ENCODE results near the gene BACE1-AS. TPM values are rescaled to one million over a fixed set of nuclear protein-coding genes. Genes with fewer than 3 reads are reported as not detected.

Gene BACE1-AS
- 5.9 and 12.8 TPM in 2 replicates for total RNA-seq (ENCODE audit: low replicate concordance)
- long read RNA-seq, partial matches to known transcripts = 0 of 7 reads
- long read RNA-seq, other reads (novel, unspliced or antisense) = 6 of 7 reads

DNA sequence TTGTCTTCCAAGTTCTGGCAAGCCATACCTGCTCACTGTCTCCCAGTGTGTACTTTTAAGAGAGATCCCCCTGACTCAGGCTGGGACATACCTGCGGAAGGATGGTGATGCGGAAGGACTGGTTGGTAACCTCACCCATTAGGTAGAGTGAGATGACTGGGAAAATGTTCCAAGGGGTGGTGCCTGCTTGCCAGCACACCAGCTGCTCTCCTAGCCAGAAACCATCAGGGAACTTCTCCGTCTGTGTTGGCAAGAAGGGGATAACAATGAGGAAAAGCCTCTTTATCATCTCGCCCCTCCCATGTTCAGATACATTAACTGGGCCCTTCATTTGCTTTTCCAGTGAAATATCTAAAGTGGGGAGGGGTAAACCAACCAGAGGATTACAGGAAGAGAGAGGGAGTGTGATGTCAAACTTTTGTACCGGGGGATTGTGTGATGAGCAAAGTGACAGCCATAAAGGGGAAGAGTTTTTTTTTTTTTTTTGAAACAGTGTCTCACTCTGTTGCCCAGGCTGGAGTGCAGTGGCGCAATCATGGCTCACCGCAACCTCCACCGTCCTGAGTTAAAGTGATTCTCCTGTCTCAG lies at the start of gene BACE1-AS:
Gene BACE1-AS, plus strand, starts transcription at position 538 of the 588 bp plus-strand sequence.
- no peak within 1 kb of the TSS for H3K27ac Mint-ChIP-seq
- DNase-seq (ENCODE audit: extremely low spot score, unreplicated experiment) = no peak
- H3K4me3 Mint-ChIP-seq = no peak within 1 kb of the TSS
- no peaks in the 10 kb centered on the region for H3K9me3 Mint-ChIP-seq
- H3K27me3 Mint-ChIP-seq = no peaks in the 10 kb centered on the region
- TF ChIP-seq, protein P1, sequence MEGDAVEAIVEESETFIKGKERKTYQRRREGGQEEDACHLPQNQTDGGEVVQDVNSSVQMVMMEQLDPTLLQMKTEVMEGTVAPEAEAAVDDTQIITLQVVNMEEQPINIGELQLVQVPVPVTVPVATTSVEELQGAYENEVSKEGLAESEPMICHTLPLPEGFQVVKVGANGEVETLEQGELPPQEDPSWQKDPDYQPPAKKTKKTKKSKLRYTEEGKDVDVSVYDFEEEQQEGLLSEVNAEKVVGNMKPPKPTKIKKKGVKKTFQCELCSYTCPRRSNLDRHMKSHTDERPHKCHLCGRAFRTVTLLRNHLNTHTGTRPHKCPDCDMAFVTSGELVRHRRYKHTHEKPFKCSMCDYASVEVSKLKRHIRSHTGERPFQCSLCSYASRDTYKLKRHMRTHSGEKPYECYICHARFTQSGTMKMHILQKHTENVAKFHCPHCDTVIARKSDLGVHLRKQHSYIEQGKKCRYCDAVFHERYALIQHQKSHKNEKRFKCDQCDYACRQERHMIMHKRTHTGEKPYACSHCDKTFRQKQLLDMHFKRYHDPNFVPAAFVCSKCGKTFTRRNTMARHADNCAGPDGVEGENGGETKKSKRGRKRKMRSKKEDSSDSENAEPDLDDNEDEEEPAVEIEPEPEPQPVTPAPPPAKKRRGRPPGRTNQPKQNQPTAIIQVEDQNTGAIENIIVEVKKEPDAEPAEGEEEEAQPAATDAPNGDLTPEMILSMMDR (conservative IDR thresholded peaks at IDR 0.05) = no peak
- no peaks in the 10 kb centered on the region for H3K4me1 Mint-ChIP-seq (ENCODE audit: unreplicated experiment)
- peaks cover 29% of the 10 kb centered on the region for H3K36me3 Mint-ChIP-seq

DNA sequence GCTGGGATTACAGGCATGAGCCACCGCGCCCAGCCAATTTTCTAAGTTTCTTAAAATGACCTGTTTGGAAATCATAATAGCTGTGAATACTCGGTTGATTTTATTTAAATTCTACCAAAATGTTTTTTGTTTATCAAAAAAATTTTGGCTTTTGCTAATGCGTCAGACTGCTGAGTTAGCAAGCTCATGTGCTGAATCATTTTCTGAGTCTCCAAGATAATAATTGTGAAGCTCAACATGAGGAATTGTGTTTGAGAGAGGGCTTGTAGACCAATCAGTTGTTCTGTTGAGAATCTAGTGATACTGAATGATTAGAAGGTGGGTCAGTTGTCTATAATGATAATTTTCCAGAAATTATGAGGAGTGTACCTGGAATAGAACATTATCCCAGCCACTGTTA lies 42.8 kb upstream of the BACE1-AS start:
- Mint-ChIP-seq H3K9me3 (no peaks in the 10 kb centered on the region), H3K27ac (no peak overlapping the region), H3K4me1 (ENCODE audit: unreplicated experiment) (no peaks in the 10 kb centered on the region), H3K4me3 (no peak overlapping the region), H3K36me3 (peaks cover 42% of the 10 kb centered on the region), H3K27me3 (no peaks in the 10 kb centered on the region)
- DNase-seq (ENCODE audit: extremely low spot score, unreplicated experiment) = no peak
- TF ChIP-seq, protein P1 (conservative IDR thresholded peaks at IDR 0.05) = no peak

DNA sequence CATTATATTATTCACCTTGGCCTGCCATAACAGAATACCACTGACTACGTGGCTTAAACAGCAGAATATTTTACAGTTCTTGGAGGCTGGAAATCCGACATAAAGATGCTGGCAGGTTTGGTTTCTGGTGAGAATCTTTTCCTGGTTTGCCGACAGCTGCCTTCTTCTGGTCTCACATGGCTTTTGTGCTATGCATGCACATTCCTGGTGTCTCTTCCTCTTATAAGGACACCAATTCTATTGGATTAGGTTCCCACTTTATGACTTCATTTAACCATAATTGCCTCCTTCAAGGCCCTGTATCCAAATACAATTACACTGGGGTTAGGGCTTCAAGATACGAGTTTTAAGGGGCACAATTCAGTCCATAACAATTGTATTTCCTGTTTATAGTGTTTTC lies 41.6 kb upstream of the BACE1-AS start:
- TF ChIP-seq, protein P1 (conservative IDR thresholded peaks at IDR 0.05) = no peak
- no peak for DNase-seq (ENCODE audit: extremely low spot score, unreplicated experiment)
- Mint-ChIP-seq H3K27me3 (no peaks in the 10 kb centered on the region), H3K9me3 (no peaks in the 10 kb centered on the region), H3K36me3 (peaks cover 40% of the 10 kb centered on the region), H3K27ac (no peak overlapping the region), H3K4me1 (ENCODE audit: unreplicated experiment) (no peaks in the 10 kb centered on the region), H3K4me3 (no peak overlapping the region)

GRCh38 chr11:117251506-117251905 lies 39.6 kb upstream of the BACE1-AS start:
- TF ChIP-seq, protein P1 (conservative IDR thresholded peaks at IDR 0.05) = no peak
- H3K4me3 Mint-ChIP-seq = no peak overlapping the region
- H3K9me3 Mint-ChIP-seq = no peaks in the 10 kb centered on the region
- H3K27ac Mint-ChIP-seq = no peak overlapping the region
- H3K4me1 Mint-ChIP-seq (ENCODE audit: unreplicated experiment) = no peaks in the 10 kb centered on the region
- no peaks in the 10 kb centered on the region for H3K27me3 Mint-ChIP-seq
- DNase-seq (ENCODE audit: extremely low spot score, unreplicated experiment) = no peak
- H3K36me3 Mint-ChIP-seq = peaks cover 38% of the 10 kb centered on the region

- no peak for DNase-seq (ENCODE audit: extremely low spot score, unreplicated experiment)
- Mint-ChIP-seq H3K4me1 (ENCODE audit: unreplicated experiment) (no peaks in the 10 kb centered on the region), H3K9me3 (no peaks in the 10 kb centered on the region), H3K27me3 (no peaks in the 10 kb centered on the region), H3K4me3 (no peak overlapping the region), H3K27ac (no peak overlapping the region), H3K36me3 (peaks cover 34% of the 10 kb centered on the region)
- TF ChIP-seq, protein P1 (conservative IDR thresholded peaks at IDR 0.05) = no peak
Measured at GRCh38 chr11:117255966-117256365, 35.2 kb upstream of the BACE1-AS start.
